ENCODE measurements around the gene EXOC4.

- no peak for TF ChIP-seq EZH2phosphoT487 (IDR thresholded peaks at IDR 0.05; ENCODE audit: borderline replicate concordance, low read length)
- no peak for TF ChIP-seq CTCF (IDR thresholded peaks at IDR 0.05; ENCODE audit: low read depth, low read length, poor library complexity, severe bottlenecking)
These were observed 533.6 kb downstream of the EXOC4 start for GRCh38 chr7:133786401-133786937.

Data from DOHH2 (cell line).